BLaER1 (cell line): Measurements from ENCODE around the gene FRK.

Experiments used
- H3K27ac ChIP-seq: shearing (Covaris generic); formaldehyde crosslinking; 2 replicates; pipeline ENCODE4 v1.8.1; 2022
- H3K27me3 ChIP-seq: shearing (Covaris generic); formaldehyde crosslinking; 2 replicates; pipeline ENCODE4 v1.8.1; 2022
- H3K36me3 ChIP-seq: shearing (Covaris generic); formaldehyde crosslinking; 2 replicates; pipeline ENCODE4 v1.8.1; 2022
- H3K4me1 ChIP-seq: shearing (Covaris generic); formaldehyde crosslinking; 2 replicates; pipeline ENCODE4 v1.8.1; 2022
- H3K4me2 ChIP-seq: shearing (Covaris generic); formaldehyde crosslinking; 2 replicates; pipeline ENCODE4 v1.8.1; 2022
- H3K4me3 ChIP-seq: shearing (Covaris generic); formaldehyde crosslinking; 2 replicates; pipeline ENCODE4 v1.8.1; 2022
- H3K9ac ChIP-seq: shearing (Covaris generic); formaldehyde crosslinking; 2 replicates; pipeline ENCODE4 v1.8.1; 2022
- H3K9me3 ChIP-seq: shearing (Covaris generic); formaldehyde crosslinking; 2 replicates; pipeline ENCODE4 v1.8.1; 2022
- H4K20me1 ChIP-seq: shearing (Covaris generic); formaldehyde crosslinking; 2 replicates; pipeline ENCODE4 v1.8.1; 2022
- Cebpa-rat ChIP-seq: shearing (Covaris generic); IDR thresholded peaks from 2 replicates; pipeline ENCODE4 v1.8.1; 2022

Gene FRK

DNA sequence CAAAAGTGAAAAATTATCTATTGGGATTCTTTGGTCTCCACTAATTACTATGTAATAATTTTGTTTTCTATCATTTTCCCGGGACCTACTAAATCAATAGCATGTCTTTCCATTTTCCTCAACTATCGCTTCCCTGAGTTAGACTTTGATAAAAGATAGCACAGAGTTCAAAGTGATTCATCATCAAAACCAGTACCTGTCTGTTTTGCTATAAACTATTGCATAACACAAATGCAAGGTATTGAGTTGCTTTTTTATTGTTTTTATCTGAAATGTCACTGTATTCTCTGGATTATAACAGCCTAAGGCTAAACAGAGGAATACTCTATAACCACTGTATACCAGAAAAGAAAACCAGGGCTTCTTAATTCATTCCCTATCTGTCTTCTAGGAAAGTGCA lies 19.7 kb downstream of the FRK start:
- no peaks in the 10 kb centered on the region for H3K27me3 ChIP-seq
- no peaks in the 10 kb centered on the region for H4K20me1 ChIP-seq
- H3K27ac ChIP-seq: no peak overlapping the region
- H3K4me3 ChIP-seq: no peak overlapping the region
- TF ChIP-seq Cebpa-rat: no peak
- no peaks in the 10 kb centered on the region for H3K9me3 ChIP-seq
- no peaks in the 10 kb centered on the region for H3K4me1 ChIP-seq
- no peaks in the 10 kb centered on the region for H3K36me3 ChIP-seq
- H3K4me2 ChIP-seq: no peak overlapping the region
- no peak overlapping the region for H3K9ac ChIP-seq

DNA sequence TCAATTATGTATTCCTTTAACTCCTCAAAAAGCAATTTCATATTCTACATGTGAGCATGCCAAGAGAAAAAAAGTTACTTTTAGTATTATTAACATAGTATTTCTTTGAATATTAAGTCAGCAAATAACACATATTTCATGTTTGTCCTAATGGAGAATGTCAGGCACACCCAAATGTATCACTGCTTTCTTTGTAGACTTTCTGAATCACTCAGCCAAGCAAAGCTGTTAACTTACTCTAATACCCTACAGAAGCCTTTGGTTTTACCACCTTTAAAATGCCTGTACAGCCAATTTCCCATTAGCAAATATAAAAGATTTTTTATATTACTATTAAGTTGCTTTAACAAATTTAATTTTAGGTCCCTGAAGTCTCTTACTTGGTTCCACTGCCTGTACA lies 23.8 kb downstream of the FRK start:
- Histone ChIP-seq H3K9ac (no peak overlapping the region), H3K4me1 (no peaks in the 10 kb centered on the region), H3K9me3 (no peaks in the 10 kb centered on the region), H3K27ac (no peak overlapping the region), H4K20me1 (no peaks in the 10 kb centered on the region), H3K4me3 (no peak overlapping the region), H3K36me3 (no peaks in the 10 kb centered on the region), H3K27me3 (no peaks in the 10 kb centered on the region), H3K4me2 (no peak overlapping the region)
- no peak for TF ChIP-seq Cebpa-rat

DNA sequence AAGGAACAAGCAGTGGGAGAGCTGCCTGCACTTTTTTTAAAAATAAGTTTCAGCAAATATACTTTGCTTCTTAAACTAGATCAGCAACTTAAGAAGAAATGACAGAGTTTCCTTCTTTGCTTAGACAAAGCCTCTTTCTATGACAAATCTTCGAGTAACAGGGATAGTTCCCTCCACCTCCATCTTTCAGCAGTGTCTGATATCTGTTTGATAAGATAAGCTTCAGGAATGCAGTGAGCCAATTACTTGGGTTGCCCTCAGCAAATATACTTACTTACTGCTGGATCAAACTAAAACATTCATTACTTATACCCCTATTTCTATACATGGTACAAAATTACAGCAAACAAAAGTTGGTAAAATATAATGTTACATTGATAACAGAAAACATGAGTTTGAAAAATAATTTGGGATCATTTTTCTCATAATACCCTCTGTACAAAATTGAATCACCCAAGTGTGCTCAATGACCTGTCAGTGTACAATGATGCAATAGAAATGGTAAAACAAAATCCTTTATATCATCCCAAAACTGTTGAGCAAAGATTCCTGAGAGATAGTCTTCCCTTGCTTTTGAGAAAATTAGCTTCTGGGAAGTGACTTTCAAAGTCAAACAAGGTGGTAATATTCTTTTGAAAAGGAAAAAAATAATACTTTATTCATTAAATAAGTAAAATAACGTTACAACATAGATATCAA lies 24.5 kb downstream of the FRK start:
- H3K27me3 ChIP-seq: no peaks in the 10 kb centered on the region
- no peak for TF ChIP-seq Cebpa-rat

DNA sequence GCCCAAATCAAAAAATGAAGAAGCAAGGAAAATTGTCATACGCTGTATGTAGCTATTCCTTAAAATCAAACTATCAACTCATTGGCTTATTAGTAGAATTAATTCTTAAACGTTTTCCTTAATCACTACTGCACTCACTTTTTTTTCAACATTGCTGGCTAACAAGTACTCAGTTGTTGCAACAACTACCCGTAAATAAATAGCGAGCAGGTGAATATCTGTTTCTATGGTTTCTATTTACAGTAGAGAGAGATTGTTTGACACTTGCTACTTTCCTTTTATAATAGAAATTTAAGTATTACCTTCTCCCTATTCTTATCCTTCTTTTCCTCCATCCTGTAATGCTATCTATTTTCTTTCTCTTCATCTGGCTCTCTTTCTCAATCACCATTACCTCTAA lies 25.1 kb downstream of the FRK start:
- Histone ChIP-seq H3K9me3 (no peaks in the 10 kb centered on the region), H3K27ac (no peak overlapping the region), H3K4me2 (no peak overlapping the region), H3K4me1 (no peaks in the 10 kb centered on the region), H3K36me3 (no peaks in the 10 kb centered on the region), H3K27me3 (no peaks in the 10 kb centered on the region), H3K9ac (no peak overlapping the region), H3K4me3 (no peak overlapping the region), H4K20me1 (no peaks in the 10 kb centered on the region)
- no peak for TF ChIP-seq Cebpa-rat

More for the DNA sequence above, 24.5 kb downstream of the FRK start:
- Histone ChIP-seq H3K9me3 (no peaks in the 10 kb centered on the region), H4K20me1 (no peaks in the 10 kb centered on the region), H3K27ac (no peak overlapping the region), H3K36me3 (no peaks in the 10 kb centered on the region), H3K4me3 (no peak overlapping the region), H3K4me2 (no peak overlapping the region), H3K4me1 (no peaks in the 10 kb centered on the region), H3K9ac (no peak overlapping the region)

DNA sequence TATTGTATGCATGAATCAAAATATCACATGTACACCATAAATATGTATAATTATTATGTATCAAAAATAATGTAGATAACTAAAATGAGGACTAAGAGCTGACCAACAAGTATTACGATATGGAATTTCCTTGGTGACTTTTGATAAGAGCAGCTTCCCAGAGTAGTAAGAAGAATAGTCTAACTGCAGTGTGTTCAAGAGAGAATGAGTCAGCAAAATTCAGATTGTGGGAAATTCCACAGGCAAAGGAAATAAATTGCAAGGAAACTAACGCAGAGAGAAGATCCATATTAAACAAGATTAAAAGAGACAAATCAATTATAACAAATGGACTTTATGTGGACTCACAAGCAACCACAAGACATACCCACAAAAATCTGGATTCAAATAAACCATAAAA lies 26.4 kb downstream of the FRK start:
- Histone ChIP-seq H4K20me1 (no peaks in the 10 kb centered on the region), H3K4me2 (no peak overlapping the region), H3K9ac (no peak overlapping the region), H3K4me3 (no peak overlapping the region), H3K36me3 (no peaks in the 10 kb centered on the region), H3K27me3 (no peaks in the 10 kb centered on the region), H3K4me1 (no peaks in the 10 kb centered on the region), H3K9me3 (no peaks in the 10 kb centered on the region), H3K27ac (no peak overlapping the region)
- TF ChIP-seq Cebpa-rat: no peak

DNA sequence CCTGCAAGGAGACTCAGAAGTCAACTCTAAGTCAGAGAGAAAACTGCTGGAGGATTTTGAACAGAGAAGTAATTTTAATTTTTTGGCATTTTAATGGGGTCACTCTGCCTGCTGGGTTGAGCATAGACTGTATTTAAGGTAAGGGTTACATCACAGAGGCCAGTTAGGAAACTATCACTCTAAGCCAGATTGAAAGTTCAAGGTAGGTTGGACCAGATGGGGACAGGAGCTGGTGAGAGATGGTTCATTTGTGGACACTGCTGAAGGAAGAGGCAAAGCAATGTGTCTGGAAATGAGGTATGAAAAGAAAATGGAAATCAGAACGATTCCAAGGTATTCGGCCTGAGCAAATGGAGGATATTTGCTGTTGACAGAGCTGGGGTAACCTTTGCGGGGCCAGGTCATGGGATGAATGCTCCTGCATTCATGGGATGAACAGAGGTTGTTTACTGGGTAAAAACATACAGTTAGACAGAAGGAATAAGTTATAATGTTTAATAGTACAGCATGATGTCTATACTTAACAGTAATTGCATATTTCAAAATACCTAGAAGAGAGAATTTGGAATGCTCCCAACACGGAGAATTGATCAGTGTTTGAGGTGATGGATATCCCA lies 26.9 kb downstream of the FRK start:
- no peaks in the 10 kb centered on the region for H3K4me1 ChIP-seq
- H3K9ac ChIP-seq: no peak overlapping the region
- no peak overlapping the region for H3K4me2 ChIP-seq
- no peaks in the 10 kb centered on the region for H3K9me3 ChIP-seq
- no peak overlapping the region for H3K27ac ChIP-seq
- no peaks in the 10 kb centered on the region for H4K20me1 ChIP-seq
- H3K4me3 ChIP-seq: no peak overlapping the region
- no peaks in the 10 kb centered on the region for H3K27me3 ChIP-seq
- TF ChIP-seq Cebpa-rat: no peak
- no peaks in the 10 kb centered on the region for H3K36me3 ChIP-seq

DNA sequence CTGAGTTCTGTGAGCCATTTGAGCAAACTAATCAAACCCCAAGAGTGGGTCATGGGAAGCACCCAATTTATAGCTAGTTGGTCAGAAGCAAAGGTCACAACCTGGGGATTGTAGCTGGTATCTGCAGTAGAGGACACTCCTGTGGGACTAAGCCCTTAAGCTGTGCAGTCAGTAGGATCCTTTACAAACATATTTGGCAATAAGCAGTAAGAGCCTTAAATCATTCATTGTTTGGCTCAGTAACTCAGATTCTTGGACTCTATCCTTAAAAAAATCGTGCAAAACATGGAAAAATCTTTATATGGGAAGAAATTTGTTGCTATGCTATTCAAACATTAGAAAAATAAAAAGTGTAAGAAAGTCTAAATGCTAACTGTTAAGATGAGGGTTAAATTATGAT lies 29.9 kb downstream of the FRK start:
- Histone ChIP-seq H3K27ac (no peak overlapping the region), H3K9me3 (no peaks in the 10 kb centered on the region), H3K4me1 (no peaks in the 10 kb centered on the region), H4K20me1 (no peaks in the 10 kb centered on the region), H3K4me2 (no peak overlapping the region), H3K27me3 (no peaks in the 10 kb centered on the region), H3K4me3 (no peak overlapping the region), H3K36me3 (no peaks in the 10 kb centered on the region), H3K9ac (no peak overlapping the region)
- TF ChIP-seq Cebpa-rat: no peak

DNA sequence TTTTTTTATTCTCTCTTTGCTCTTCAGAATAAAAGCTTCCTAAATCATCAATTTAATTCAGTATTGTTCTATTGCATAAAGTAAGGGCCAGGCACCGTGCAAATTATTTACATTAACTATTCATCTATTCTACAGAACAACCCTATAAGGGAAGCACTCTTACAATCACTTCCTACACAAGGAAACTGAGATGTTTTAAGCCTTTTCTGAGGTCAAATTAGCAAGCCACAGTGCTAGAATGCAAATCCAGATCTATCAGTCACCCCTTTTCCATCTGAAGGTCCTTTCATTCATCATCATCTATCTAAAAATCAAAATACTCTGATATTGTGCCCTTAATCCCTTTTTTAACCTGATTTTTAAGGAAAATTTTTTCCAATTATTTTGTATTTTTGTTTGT lies 31.2 kb downstream of the FRK start:
- Histone ChIP-seq H4K20me1 (no peaks in the 10 kb centered on the region), H3K27me3 (no peaks in the 10 kb centered on the region), H3K4me1 (no peaks in the 10 kb centered on the region), H3K4me2 (no peak overlapping the region), H3K27ac (no peak overlapping the region), H3K9ac (no peak overlapping the region), H3K36me3 (no peaks in the 10 kb centered on the region), H3K9me3 (no peaks in the 10 kb centered on the region), H3K4me3 (no peak overlapping the region)
- TF ChIP-seq Cebpa-rat: no peak

GRCh38 chr6:116028233-116028632 lies 32.5 kb downstream of the FRK start:
- H3K4me3 ChIP-seq: no peak overlapping the region
- TF ChIP-seq Cebpa-rat: no peak
- H3K27me3 ChIP-seq: no peaks in the 10 kb centered on the region
- no peak overlapping the region for H3K27ac ChIP-seq
- H4K20me1 ChIP-seq: no peaks in the 10 kb centered on the region
- no peaks in the 10 kb centered on the region for H3K4me1 ChIP-seq
- H3K9me3 ChIP-seq: no peaks in the 10 kb centered on the region
- H3K36me3 ChIP-seq: no peaks in the 10 kb centered on the region
- no peak overlapping the region for H3K4me2 ChIP-seq
- H3K9ac ChIP-seq: no peak overlapping the region

DNA sequence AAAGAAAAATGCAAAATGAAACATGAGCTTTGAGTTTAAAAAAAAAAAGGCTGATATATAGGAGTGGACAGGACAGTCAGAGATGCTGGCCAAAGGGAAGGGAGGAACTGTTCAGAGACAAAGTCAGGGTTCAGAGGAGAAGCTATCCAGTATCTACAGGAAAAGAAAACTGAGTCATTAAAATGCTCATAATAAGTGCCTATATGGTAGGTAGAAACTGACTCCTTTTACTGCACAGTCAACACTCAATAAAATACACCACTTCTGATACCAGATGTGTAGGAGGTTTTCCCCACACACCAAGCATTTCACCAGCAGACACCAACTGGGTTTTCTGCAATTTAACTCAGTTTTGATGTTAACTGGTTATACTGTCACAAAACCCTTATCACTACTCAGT lies 32.9 kb downstream of the FRK start:
- no peak for TF ChIP-seq Cebpa-rat
- Histone ChIP-seq H3K27me3 (no peaks in the 10 kb centered on the region), H3K9me3 (no peaks in the 10 kb centered on the region), H3K4me2 (no peak overlapping the region), H3K9ac (no peak overlapping the region), H3K36me3 (no peaks in the 10 kb centered on the region), H3K27ac (no peak overlapping the region), H3K4me3 (no peak overlapping the region), H3K4me1 (no peaks in the 10 kb centered on the region), H4K20me1 (no peaks in the 10 kb centered on the region)
